GM21526 (cell line): ENCODE results near the gene PYCR2.
"Not testable (repeated sequence)": the region's sequence is repeated elsewhere in the genome, so short reads cannot be mapped to it uniquely, and the experiment has no call there.

Experiments
- ATAC-seq: cut with Tn5 transposase; IDR thresholded peaks from one replicate; pipeline ENCODE4 v1.9.1; 2021; ENCODE audit warnings: moderate library complexity; ENCODE audit not compliant: unreplicated experiment, low FRiP score

PYCR2 gene

GRCh38 chr1:225943582-225943981, 19.5 kb upstream of the PYCR2 start:
- ATAC-seq: no peak

- peak; percentile 89 for ATAC-seq
These were observed 18.5 kb upstream of the PYCR2 start for GRCh38 chr1:225942574-225942973.

GRCh38 chr1:225941942-225942222, 17.8 kb upstream of the PYCR2 start:
- ATAC-seq: no peak

GRCh38 chr1:225941187-225941941, 17.3 kb upstream of the PYCR2 start, which contains the start of gene LEFTY2:
Gene LEFTY2 (minus strand): TSS chr1:225941220. CDS start chr1:225941140, 80 bp downstream.
- ATAC-seq: no peak

- no peak for ATAC-seq
These were observed 16.5 kb upstream of the PYCR2 start for GRCh38 chr1:225940385-225941151.

- not testable (repeated sequence) for ATAC-seq
These were observed 15.9 kb upstream of the PYCR2 start for GRCh38 chr1:225939939-225940310.

GRCh38 chr1:225939097-225939938, 15.3 kb upstream of the PYCR2 start:
- ATAC-seq: not testable (repeated sequence)

- ATAC-seq: no peak
These were observed 13.3 kb upstream of the PYCR2 start for GRCh38 chr1:225937048-225937968.

- ATAC-seq: no peak
These were observed 12.5 kb upstream of the PYCR2 start for GRCh38 chr1:225936523-225936922.

- not testable (repeated sequence) for ATAC-seq
These were observed 12.0 kb upstream of the PYCR2 start for GRCh38 chr1:225936086-225936485.

- no peak for ATAC-seq
These were observed 10.7 kb upstream of the PYCR2 start for GRCh38 chr1:225934711-225935110.

- ATAC-seq: no peak
These were observed 9.0 kb upstream of the PYCR2 start for GRCh38 chr1:225933072-225933471.

- no peak for ATAC-seq
These were observed 7.5 kb upstream of the PYCR2 start for GRCh38 chr1:225931270-225932136.

- ATAC-seq: no peak
These were observed 6.5 kb upstream of the PYCR2 start for GRCh38 chr1:225930566-225930965.

GRCh38 chr1:225929462-225929861, 5.4 kb upstream of the PYCR2 start:
- not testable (repeated sequence) for ATAC-seq

- no peak for ATAC-seq
These were observed 4.4 kb upstream of the PYCR2 start for GRCh38 chr1:225928186-225929175.

- no peak for ATAC-seq
These were observed 2.6 kb upstream of the PYCR2 start for GRCh38 chr1:225926551-225927113.

- no peak for ATAC-seq
These were observed 714 bp downstream of the PYCR2 start for GRCh38 chr1:225923381-225923691.
